Kidney epithelial cell (primary cell): ENCODE results near the gene CFAP46. TPM values are rescaled to one million over a fixed set of nuclear protein-coding genes. Genes with fewer than 3 reads are reported as not detected.
"Not testable (repeated sequence)": the region's sequence is repeated elsewhere in the genome, so short reads cannot be mapped to it uniquely, and the experiment has no call there.

Experiments
- DNase-seq: peaks from one replicate; pipeline ENCODE4 v3.0.0-alpha.2; 2010; ENCODE audit warnings: low read depth
- H3K27me3 ChIP-seq: 2 replicates; pipeline ENCODE4 v1.6.0; 2011; ENCODE audit warnings: low read length; ENCODE audit not compliant: control insufficient read depth, insufficient read depth
- H3K36me3 ChIP-seq: 2 replicates; pipeline ENCODE4 v1.5.1; 2011; ENCODE audit warnings: low read length; ENCODE audit not compliant: control insufficient read depth, insufficient read depth
- H3K4me3 ChIP-seq: 2 replicates; pipeline ENCODE4 v1.5.1; 2011; ENCODE audit warnings: low read depth, mild to moderate bottlenecking, control low read depth, low read length
- CTCF ChIP-seq: IDR thresholded peaks from 2 replicates; pipeline ENCODE4 v1.5.1; 2011; ENCODE audit warnings: mild to moderate bottlenecking, moderate library complexity, low read length, control low read depth, inconsistent platforms; ENCODE audit not compliant: insufficient read depth, poor library complexity, severe bottlenecking
- total RNA-seq: library from RNA; depleted of rRNA; stranded (reverse); fragments of >200 nt; gene quantifications from 2 replicates; pipeline ENCODE4 v1.2.3, GENCODE V29; 2015

CFAP46 gene
- total RNA-seq, 1 donor from 2014 or later: 5.1 TPM

- TF ChIP-seq CTCF: no peak
- Histone ChIP-seq H3K36me3 (no peaks in the 10 kb centered on the region), H3K4me3 (no peak overlapping the region), H3K27me3 (peaks cover 17% of the 10 kb centered on the region)
- no peak for DNase-seq
Observed at GRCh38 chr10:132892004-132892403, 50.4 kb downstream of the CFAP46 start.

DNA sequence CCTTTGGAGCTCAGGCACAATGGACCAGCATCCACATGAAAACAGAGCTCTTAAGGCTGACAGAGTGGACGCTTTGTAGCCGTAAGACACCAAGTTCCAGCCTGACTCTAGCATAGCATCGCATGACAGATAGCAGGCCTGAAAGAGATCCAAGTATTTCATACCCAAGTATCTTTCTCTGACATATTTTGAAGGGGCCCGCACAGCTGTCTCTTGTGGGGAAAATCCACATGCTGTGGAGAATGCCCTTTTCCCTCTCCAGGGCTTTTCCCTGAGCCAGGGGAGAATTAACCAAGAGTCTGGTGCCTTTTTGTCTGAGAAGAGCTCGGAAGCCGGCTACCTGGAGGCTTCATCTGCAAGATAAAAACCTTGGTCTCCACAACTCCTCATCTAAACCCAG lies 51.0 kb downstream of the CFAP46 start:
- Histone ChIP-seq H3K4me3 (no peak overlapping the region), H3K36me3 (no peaks in the 10 kb centered on the region), H3K27me3 (peaks cover 23% of the 10 kb centered on the region)
- TF ChIP-seq CTCF: no peak
- DNase-seq: no peak

DNA sequence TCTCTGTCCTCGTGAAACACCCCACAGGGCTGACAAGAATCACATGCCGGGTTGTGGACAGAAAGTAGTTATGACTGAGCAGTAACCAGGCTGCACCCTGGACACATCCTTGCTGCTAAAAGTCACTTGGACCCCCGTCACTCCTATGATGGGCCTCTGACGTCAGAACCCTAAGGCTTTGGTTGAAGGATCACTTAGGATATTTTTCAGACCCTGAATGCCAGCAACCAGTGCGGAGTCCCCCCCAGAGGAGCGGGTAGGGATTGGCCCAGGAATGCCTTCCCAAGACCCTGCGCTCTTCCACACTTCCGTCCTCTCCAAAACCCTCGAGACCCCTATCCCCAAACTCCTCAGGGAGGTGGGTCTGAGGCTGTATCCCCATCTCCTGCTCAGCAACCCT lies 52.1 kb downstream of the CFAP46 start:
- Histone ChIP-seq H3K36me3 (no peaks in the 10 kb centered on the region), H3K4me3 (no peak overlapping the region), H3K27me3 (peaks cover 31% of the 10 kb centered on the region)
- TF ChIP-seq CTCF: no peak
- DNase-seq: no peak

GRCh38 chr10:132889556-132889955 lies 52.8 kb downstream of the CFAP46 start:
- no peak overlapping the region for H3K4me3 ChIP-seq
- DNase-seq: no peak

GRCh38 chr10:132888898-132889490 lies 53.4 kb downstream of the CFAP46 start:
- Histone ChIP-seq H3K27me3 (peaks cover 31% of the 10 kb centered on the region), H3K36me3 (no peaks in the 10 kb centered on the region), H3K4me3 (no peak overlapping the region)
- no peak for TF ChIP-seq CTCF
- DNase-seq: no peak

More at GRCh38 chr10:132889556-132889955, 52.8 kb downstream of the CFAP46 start:
- Histone ChIP-seq H3K27me3 (peaks cover 31% of the 10 kb centered on the region), H3K36me3 (no peaks in the 10 kb centered on the region)
- TF ChIP-seq CTCF: no peak

GRCh38 chr10:132888446-132888845 lies 53.9 kb downstream of the CFAP46 start:
- not testable (repeated sequence) for H3K4me3 ChIP-seq, H3K36me3 ChIP-seq, DNase-seq
- peaks cover 31% of the 10 kb centered on the region for H3K27me3 ChIP-seq
